Keratinocyte (primary cell): Measurements from ENCODE around the gene ANKS1B. TPM values are rescaled to one million over a fixed set of nuclear protein-coding genes. Genes with fewer than 3 reads are reported as not detected.

ENCODE experiments used
- DNase-seq: peaks from one replicate; pipeline ENCODE4 v3.0.0-alpha.2; 2011; ENCODE audit warnings: low read depth, missing footprints, low spot score
- FAIRE-seq: peaks from 2 replicates; lab custom pipeline; 2011; peaks lifted over from hg19 to GRCh38; lab: Jason Lieb, UNC
- H2AFZ ChIP-seq: 2 replicates; pipeline ENCODE4 v1.6.0; 2012; ENCODE audit warnings: low read length, control low read depth, inconsistent platforms; ENCODE audit not compliant: control insufficient read depth
- H3K27ac ChIP-seq: 2 replicates; pipeline ENCODE4 v1.5.1; 2011; ENCODE audit warnings: low read length; ENCODE audit not compliant: control insufficient read depth, insufficient read depth
- H3K27me3 ChIP-seq: 3 replicates; pipeline ENCODE4 v1.6.0; 2011; ENCODE audit warnings: low read length; ENCODE audit not compliant: control insufficient read depth, insufficient read depth; ENCODE audit errors: extremely low read depth
- H3K36me3 ChIP-seq, 2 experiments: 2 replicates in 1 of 2; 3 replicates in 1 of 2; pipeline ENCODE4 v1.5.1; 2011; ENCODE audit warnings: low read length in 2 of 2, mild to moderate bottlenecking in 1 of 2; ENCODE audit not compliant: control insufficient read depth in 2 of 2, insufficient read depth in 2 of 2; ENCODE audit errors: extremely low read depth in 1 of 2
- H3K4me1 ChIP-seq: 3 replicates; pipeline ENCODE4 v1.5.1; 2011; ENCODE audit warnings: low read length; ENCODE audit not compliant: control insufficient read depth, insufficient read depth; ENCODE audit errors: extremely low read depth
- H3K4me2 ChIP-seq: 3 replicates; pipeline ENCODE4 v1.6.0; 2011; ENCODE audit warnings: low read depth, low read length; ENCODE audit not compliant: control insufficient read depth, insufficient read depth; ENCODE audit errors: extremely low read depth
- H3K4me3 ChIP-seq, 3 experiments: fragments of 200-600 bp in 1 of 3; sonication (generic) in 1 of 3; 2 replicates in 2 of 3; 3 replicates in 1 of 3; pipeline ENCODE4 v1.5.1; 2011 to 2016; ENCODE audit warnings: low read length in 3 of 3, mild to moderate bottlenecking in 3 of 3, control low read depth in 2 of 3, inconsistent platforms in 1 of 3, low read depth in 1 of 3, mixed read lengths in 1 of 3, mixed run types in 1 of 3, moderate library complexity in 1 of 3; ENCODE audit not compliant: control insufficient read depth in 2 of 3, insufficient read depth in 2 of 3; ENCODE audit errors: extremely low read depth in 1 of 3
- H3K79me2 ChIP-seq: 2 replicates; pipeline ENCODE4 v1.6.0; 2012; ENCODE audit warnings: low read length; ENCODE audit not compliant: control insufficient read depth, insufficient read depth
- H3K9ac ChIP-seq: 3 replicates; pipeline ENCODE4 v1.6.0; 2011; ENCODE audit warnings: low read length; ENCODE audit not compliant: control insufficient read depth, insufficient read depth; ENCODE audit errors: extremely low read depth
- H3K9me1 ChIP-seq: 3 replicates; pipeline ENCODE4 v1.6.0; 2011; ENCODE audit warnings: low read length; ENCODE audit not compliant: control insufficient read depth, insufficient read depth; ENCODE audit errors: extremely low read depth
- H3K9me3 ChIP-seq: 2 replicates; pipeline ENCODE4 v1.5.1; 2012; ENCODE audit warnings: low read depth, low read length; ENCODE audit not compliant: control insufficient read depth
- H4K20me1 ChIP-seq: 3 replicates; pipeline ENCODE4 v1.6.0; 2011; ENCODE audit warnings: low read length; ENCODE audit not compliant: control insufficient read depth, insufficient read depth; ENCODE audit errors: extremely low read depth
- EZH2 ChIP-seq: IDR thresholded peaks from one replicate; pipeline ENCODE4 v1.6.1; 2012; ENCODE audit warnings: inconsistent platforms, mild to moderate bottlenecking, low read length, moderate library complexity
- dilution Hi-C: fragments of 300-500 bp; cut with MboI; formaldehyde crosslinking; loops from one replicate; pipeline ENCODE4 v1.7.0; 2020; ENCODE audit warnings: low sequenced_read_pairs; ENCODE audit not compliant: extremely low pct_ligation_motif_present
- polyA plus RNA-seq, 5 experiments: library from polyadenylated mRNA; depleted of rRNA in 3 of 5; stranded (reverse) in 3 of 5; stranded (forward) in 1 of 5; unstranded in 1 of 5; fragments of >200 nt; gene quantifications; 1 replicate in 1 of 5; 2 replicates in 3 of 5; 3 replicates in 1 of 5; pipeline versions ENCODE4 v1.2.1 to v1.2.3, GENCODE V29; 2011 to 2012; ENCODE audit warnings: missing spikeins in 2 of 5, low read depth in 1 of 5, low replicate concordance in 1 of 5
- TF ChIP-seq, protein P1 (sequence below), 3 experiments: IDR thresholded peaks in 1 of 3; conservative IDR thresholded peaks in 1 of 3; optimal IDR thresholded peaks in 1 of 3; 2 replicates in 2 of 3; 3 replicates in 1 of 3; pipeline versions ENCODE3 to v1.5.1; 2011; ENCODE audit warnings: low read length in 3 of 3, mild to moderate bottlenecking in 3 of 3, moderate library complexity in 2 of 3, control low read depth in 1 of 3, inconsistent platforms in 1 of 3; ENCODE audit not compliant: insufficient read depth in 2 of 3; ENCODE audit errors: extremely low read depth in 1 of 3

Gene ANKS1B
- polyA plus RNA-seq, 1 donor (not counting 4 experiments of a cell fraction or from before 2014, with no cell fraction given) = not detected

DNA sequence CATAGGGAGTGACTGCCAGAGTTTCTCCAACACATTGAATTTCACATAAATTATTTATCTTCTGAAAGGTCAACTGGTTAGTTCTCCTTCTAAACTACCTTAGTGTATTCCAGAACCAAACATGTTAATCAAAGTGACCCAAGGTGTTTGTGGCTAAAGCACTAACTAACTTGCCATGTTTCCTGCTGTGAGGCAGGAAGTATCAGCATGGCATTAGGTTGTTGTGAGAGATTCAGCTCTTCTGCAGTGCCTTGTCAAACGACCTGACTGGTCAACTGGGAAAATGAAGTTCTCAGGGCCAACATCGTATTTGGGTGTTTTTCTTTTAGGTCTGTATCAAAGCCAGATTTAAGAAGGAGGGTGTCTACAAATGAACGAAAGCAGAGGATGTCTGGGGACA is 891.6 kb downstream of the ANKS1B start:
- no peak overlapping the region for H3K4me3 ChIP-seq
- dilution Hi-C loops = no loop called here
- no peak for FAIRE-seq
- DNase-seq = no peak
- no peaks in the 10 kb centered on the region for H3K9me1 ChIP-seq
- no peaks in the 10 kb centered on the region for H3K36me3 ChIP-seq
- no peaks in the 10 kb centered on the region for H3K9me3 ChIP-seq
- H3K4me1 ChIP-seq = no peaks in the 10 kb centered on the region
- no peaks in the 10 kb centered on the region for H4K20me1 ChIP-seq
- no peak overlapping the region for H3K4me2 ChIP-seq
- H3K79me2 ChIP-seq = no peaks in the 10 kb centered on the region
- H3K9ac ChIP-seq = no peak overlapping the region
- no peak overlapping the region for H2AFZ ChIP-seq
- no peaks in the 10 kb centered on the region for H3K27me3 ChIP-seq
- TF ChIP-seq, protein P1, sequence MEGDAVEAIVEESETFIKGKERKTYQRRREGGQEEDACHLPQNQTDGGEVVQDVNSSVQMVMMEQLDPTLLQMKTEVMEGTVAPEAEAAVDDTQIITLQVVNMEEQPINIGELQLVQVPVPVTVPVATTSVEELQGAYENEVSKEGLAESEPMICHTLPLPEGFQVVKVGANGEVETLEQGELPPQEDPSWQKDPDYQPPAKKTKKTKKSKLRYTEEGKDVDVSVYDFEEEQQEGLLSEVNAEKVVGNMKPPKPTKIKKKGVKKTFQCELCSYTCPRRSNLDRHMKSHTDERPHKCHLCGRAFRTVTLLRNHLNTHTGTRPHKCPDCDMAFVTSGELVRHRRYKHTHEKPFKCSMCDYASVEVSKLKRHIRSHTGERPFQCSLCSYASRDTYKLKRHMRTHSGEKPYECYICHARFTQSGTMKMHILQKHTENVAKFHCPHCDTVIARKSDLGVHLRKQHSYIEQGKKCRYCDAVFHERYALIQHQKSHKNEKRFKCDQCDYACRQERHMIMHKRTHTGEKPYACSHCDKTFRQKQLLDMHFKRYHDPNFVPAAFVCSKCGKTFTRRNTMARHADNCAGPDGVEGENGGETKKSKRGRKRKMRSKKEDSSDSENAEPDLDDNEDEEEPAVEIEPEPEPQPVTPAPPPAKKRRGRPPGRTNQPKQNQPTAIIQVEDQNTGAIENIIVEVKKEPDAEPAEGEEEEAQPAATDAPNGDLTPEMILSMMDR (optimal IDR thresholded peaks at IDR 0.05 in 1 of 3, IDR thresholded peaks at IDR 0.05 in 1 of 3, conservative IDR thresholded peaks at IDR 0.05 in 1 of 3; ENCODE audit: extremely low read depth in 1 of 3, insufficient read depth in 2 of 3, low read length in 3 of 3) = no peak
- no peak for TF ChIP-seq EZH2
- H3K27ac ChIP-seq = no peak overlapping the region

DNA sequence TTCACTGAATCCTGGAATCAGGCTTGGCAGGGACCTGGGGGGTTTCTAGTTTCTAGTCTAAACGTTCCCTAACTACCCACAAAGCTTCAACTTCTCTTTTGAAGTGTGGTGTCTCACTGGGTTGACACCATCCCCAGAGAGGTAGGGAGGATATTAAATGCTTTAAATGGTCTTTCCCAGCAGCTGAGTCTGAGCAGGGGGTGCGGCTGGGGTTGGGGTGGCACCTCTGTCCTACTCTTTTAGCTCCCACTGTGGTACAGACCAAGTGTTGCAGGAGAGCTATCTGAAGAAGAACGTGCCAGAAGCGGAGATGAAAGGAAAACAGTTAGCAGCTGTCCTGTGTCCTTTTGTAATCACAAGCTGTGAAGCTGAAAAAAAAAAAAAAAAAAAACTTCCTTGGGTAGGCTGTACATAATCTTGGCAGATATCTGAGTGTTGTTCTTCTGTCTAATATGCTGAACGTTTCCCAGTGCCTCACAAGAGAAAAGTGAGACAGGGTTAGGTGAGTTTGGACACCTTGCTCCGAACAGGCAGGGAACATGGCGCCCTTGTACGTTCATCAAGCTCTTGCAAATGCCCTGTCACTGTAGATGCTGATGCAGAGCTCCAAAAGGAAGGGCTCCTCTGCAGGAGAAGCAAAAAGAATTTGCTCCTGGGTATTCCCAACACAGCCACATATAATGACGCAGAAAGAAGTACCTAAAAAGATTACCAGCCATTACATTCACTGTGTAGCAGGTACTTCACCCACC is 892.5 kb downstream of the ANKS1B start:
- FAIRE-seq = no peak
- H3K79me2 ChIP-seq = no peaks in the 10 kb centered on the region
- no peaks in the 10 kb centered on the region for H3K36me3 ChIP-seq
- H3K27ac ChIP-seq = no peak overlapping the region
- no peaks in the 10 kb centered on the region for H3K9me3 ChIP-seq
- no peak for DNase-seq
- no peaks in the 10 kb centered on the region for H3K4me1 ChIP-seq
- H3K4me3 ChIP-seq = no peak overlapping the region
- TF ChIP-seq, protein P1 (optimal IDR thresholded peaks at IDR 0.05 in 1 of 3, IDR thresholded peaks at IDR 0.05 in 1 of 3, conservative IDR thresholded peaks at IDR 0.05 in 1 of 3; ENCODE audit: extremely low read depth in 1 of 3, insufficient read depth in 2 of 3, low read length in 3 of 3) = no peak
- no peak for TF ChIP-seq EZH2
- no peak overlapping the region for H3K9ac ChIP-seq
- H2AFZ ChIP-seq = no peak overlapping the region
- H3K27me3 ChIP-seq = no peaks in the 10 kb centered on the region
- H3K9me1 ChIP-seq = no peaks in the 10 kb centered on the region
- H4K20me1 ChIP-seq = no peaks in the 10 kb centered on the region
- dilution Hi-C loops = no loop called here
- H3K4me2 ChIP-seq = no peak overlapping the region
